Measurements from ENCODE around the gene ATP1B3.

DNA sequence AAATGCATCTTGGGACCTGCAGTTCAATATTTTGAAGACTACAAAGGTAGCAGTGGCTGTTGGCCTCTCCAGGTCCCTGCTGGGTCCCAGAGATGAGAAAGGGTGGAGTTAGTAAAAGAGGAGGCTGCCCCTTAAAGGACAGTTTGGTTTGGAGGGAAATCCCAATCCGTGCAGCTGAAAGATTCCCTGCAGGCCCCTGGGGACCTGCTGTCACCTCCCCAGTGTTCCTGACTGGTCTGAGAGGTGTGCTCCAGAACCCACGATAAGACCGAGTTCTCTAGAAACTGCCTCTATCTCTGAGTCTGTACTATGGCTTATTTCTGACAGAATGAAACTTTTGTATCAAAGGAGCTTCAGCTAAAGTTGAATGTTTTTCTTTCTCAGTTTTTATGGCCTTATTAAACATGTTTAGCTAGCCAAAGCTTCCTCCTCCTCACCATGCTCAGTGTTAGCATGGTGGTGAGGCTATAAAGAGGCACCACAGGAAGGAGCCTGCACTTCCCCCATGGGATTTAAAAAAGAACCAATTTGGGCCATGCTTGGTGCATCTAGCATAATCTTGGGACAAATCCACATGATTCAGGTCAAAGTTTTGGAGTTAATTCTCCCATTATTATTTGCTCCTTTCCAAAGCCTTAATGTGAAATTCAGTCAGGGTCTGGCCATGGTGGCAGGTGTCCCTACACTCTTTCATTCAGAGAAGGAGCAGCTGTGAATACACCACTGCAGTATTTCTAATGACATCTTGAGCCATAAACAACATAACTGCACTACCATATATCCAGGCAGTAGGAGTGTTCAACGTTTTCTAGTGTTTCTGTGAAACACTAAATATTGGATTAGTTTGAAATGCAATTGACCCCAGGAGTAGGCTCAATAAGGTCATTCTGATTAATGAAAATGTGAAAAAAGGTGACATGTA is 74.4 kb downstream of the ATP1B3 start:
- TF ChIP-seq, protein P1, sequence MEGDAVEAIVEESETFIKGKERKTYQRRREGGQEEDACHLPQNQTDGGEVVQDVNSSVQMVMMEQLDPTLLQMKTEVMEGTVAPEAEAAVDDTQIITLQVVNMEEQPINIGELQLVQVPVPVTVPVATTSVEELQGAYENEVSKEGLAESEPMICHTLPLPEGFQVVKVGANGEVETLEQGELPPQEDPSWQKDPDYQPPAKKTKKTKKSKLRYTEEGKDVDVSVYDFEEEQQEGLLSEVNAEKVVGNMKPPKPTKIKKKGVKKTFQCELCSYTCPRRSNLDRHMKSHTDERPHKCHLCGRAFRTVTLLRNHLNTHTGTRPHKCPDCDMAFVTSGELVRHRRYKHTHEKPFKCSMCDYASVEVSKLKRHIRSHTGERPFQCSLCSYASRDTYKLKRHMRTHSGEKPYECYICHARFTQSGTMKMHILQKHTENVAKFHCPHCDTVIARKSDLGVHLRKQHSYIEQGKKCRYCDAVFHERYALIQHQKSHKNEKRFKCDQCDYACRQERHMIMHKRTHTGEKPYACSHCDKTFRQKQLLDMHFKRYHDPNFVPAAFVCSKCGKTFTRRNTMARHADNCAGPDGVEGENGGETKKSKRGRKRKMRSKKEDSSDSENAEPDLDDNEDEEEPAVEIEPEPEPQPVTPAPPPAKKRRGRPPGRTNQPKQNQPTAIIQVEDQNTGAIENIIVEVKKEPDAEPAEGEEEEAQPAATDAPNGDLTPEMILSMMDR (IDR thresholded peaks at IDR 0.05), result no peak
- TF ChIP-seq POLR2A (IDR thresholded peaks at IDR 0.05), result no peak

Measured in Peyer's patch (tissue), 4 donors.